ENCODE measurements around the gene VPS13D.

The VPS13D gene

DNA sequence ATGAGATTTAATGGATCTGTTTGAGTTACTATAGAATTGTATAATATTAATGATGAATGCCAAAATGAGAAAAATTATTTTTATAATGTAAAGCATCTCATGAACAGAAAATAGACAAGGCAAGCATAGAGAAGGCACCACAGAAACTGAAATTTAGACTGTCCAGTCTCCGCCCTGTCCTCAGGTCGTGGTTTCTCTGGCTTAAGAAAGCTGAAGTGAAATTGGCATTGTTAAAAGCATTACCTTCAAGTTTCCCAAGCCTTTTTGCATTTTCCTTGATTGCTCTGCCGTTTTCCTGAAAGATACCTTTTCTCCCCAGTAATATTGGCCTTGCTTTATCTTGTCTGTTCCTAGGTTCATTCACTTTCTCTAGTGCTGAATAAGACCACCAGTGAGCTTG is 58.0 kb downstream of the VPS13D start:
- TF ChIP-seq FOXK2 (IDR thresholded peaks at IDR 0.05) (no peak), SUZ12 (IDR thresholded peaks at IDR 0.05) (no peak), L3MBTL2 (conservative IDR thresholded peaks at IDR 0.05) (no peak), SP1 (IDR thresholded peaks at IDR 0.05) (no peak), ELF4 (IDR thresholded peaks at IDR 0.05) (no peak), FOXA1 (IDR thresholded peaks at IDR 0.05) (no peak), HDGF (IDR thresholded peaks at IDR 0.05; ENCODE audit: borderline replicate concordance) (no peak), NFRKB (IDR thresholded peaks at IDR 0.05) (no peak), ARNT (IDR thresholded peaks at IDR 0.05) (no peak), TARDBP (IDR thresholded peaks at IDR 0.05) (no peak), BHLHE40 (IDR thresholded peaks at IDR 0.05; ENCODE audit: borderline replicate concordance) (no peak), ZNF384 (IDR thresholded peaks at IDR 0.05) (no peak), LEF1 (IDR thresholded peaks at IDR 0.05; ENCODE audit: borderline replicate concordance) (no peak)
- no peak for DNase-seq (ENCODE audit: extremely low spot score)
- ChIA-PET CTCF (no interaction called here), POLR2A (no interaction called here)

DNA sequence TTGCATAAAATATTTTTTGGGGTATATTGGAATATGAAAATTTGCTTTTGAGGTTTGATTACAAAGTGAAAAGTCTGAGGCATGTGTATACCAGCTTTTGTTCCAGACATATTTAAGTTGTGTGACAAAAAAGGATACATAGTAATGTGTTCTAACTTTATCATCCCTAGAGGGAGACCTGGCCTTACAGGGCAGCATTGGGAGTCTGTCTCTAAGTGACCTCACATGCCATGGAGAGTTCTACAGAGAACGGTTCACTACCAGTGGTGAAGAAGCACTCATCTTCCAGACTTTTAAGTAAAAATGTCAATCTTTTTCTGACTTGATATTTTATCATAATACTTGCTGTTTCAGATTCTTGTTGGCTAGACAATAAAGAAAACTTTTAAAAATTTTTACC is 61.0 kb downstream of the VPS13D start:
- DNase-seq (ENCODE audit: extremely low spot score), result no peak
- POLR2A ChIA-PET, result no interaction called here
- CTCF ChIA-PET, result no interaction called here
- TF ChIP-seq, protein P1, sequence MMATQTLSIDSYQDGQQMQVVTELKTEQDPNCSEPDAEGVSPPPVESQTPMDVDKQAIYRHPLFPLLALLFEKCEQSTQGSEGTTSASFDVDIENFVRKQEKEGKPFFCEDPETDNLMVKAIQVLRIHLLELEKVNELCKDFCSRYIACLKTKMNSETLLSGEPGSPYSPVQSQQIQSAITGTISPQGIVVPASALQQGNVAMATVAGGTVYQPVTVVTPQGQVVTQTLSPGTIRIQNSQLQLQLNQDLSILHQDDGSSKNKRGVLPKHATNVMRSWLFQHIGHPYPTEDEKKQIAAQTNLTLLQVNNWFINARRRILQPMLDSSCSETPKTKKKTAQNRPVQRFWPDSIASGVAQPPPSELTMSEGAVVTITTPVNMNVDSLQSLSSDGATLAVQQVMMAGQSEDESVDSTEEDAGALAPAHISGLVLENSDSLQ (IDR thresholded peaks at IDR 0.05), result no peak
- TF ChIP-seq SP1 (IDR thresholded peaks at IDR 0.05) (no peak), FOXM1 (IDR thresholded peaks at IDR 0.05; ENCODE audit: borderline replicate concordance) (no peak), HDGF (IDR thresholded peaks at IDR 0.05; ENCODE audit: borderline replicate concordance) (no peak), L3MBTL2 (conservative IDR thresholded peaks at IDR 0.05) (no peak), FOXA1 (IDR thresholded peaks at IDR 0.05) (no peak)

DNA sequence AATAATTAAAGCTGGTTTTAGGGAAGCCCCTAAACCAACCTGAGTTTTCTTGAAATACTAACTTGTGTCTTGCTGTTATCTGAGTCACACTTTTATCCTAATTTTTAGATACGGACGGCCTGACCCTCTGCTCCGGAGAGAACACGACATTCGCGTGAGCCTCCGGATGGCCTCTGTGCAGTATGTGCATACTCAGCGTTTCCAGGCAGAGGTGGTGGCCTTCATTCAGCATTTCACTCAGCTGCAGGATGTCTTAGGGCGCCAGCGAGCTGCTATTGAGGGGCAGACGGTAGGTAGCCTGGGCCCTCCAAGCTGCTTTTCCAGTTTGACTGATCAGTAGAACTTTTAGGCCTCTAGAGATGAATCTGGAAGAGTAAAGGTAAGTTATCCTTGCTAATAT is 63.6 kb downstream of the VPS13D start:
- TF ChIP-seq LEF1 (IDR thresholded peaks at IDR 0.05; ENCODE audit: borderline replicate concordance), result no peak
- no peak for TF ChIP-seq FOXK2 (IDR thresholded peaks at IDR 0.05)
- TF ChIP-seq CTBP1 (IDR thresholded peaks at IDR 0.05; ENCODE audit: borderline replicate concordance), result no peak
- TF ChIP-seq SP1 (IDR thresholded peaks at IDR 0.05), result no peak
- TF ChIP-seq ZNF384 (IDR thresholded peaks at IDR 0.05), result no peak
- TF ChIP-seq FOXA1 (IDR thresholded peaks at IDR 0.05), result no peak
- TF ChIP-seq ARNT (IDR thresholded peaks at IDR 0.05), result no peak
- TF ChIP-seq NFRKB (IDR thresholded peaks at IDR 0.05), result no peak
- TF ChIP-seq, protein P1 (IDR thresholded peaks at IDR 0.05), result no peak
- TF ChIP-seq SUZ12 (IDR thresholded peaks at IDR 0.05), result no peak
- TF ChIP-seq FOXM1 (IDR thresholded peaks at IDR 0.05; ENCODE audit: borderline replicate concordance), result no peak
- no peak for TF ChIP-seq BHLHE40 (IDR thresholded peaks at IDR 0.05; ENCODE audit: borderline replicate concordance)
- no peak for TF ChIP-seq L3MBTL2 (conservative IDR thresholded peaks at IDR 0.05)
- TF ChIP-seq ELF4 (IDR thresholded peaks at IDR 0.05), result no peak
- TF ChIP-seq TARDBP (IDR thresholded peaks at IDR 0.05), result no peak
- ChIA-PET POLR2A (no interaction called here), CTCF (interaction anchor here (1.1 kb wide), 1 partner anchor 17 kb away, joined by 3 read pairs; no protein-coding TSS in a partner anchor)
- no peak for DNase-seq (ENCODE audit: extremely low spot score)

DNA sequence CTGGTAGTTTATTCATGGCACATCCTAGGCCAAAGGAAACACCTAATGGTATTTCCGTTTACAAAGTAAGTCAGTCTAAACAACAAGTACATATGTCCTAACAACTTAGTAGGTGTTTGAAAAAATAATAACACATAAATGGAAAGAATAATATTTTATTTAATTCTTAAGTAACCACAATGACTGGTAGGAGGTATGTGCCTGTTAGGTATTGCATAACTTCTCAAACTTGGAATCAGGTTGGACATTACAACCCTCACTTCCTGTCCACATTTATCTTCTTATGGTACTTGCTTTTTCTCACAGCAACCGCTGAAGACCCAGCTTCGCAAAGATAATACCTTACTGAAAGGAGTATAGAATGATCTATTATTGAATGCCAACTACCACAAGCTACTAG is 64.2 kb downstream of the VPS13D start:
- CTCF ChIA-PET, result interaction anchor here (1.1 kb wide), 1 partner anchor 18 kb away, joined by 3 read pairs; no protein-coding TSS in a partner anchor
- POLR2A ChIA-PET, result no interaction called here
- TF ChIP-seq L3MBTL2 (conservative IDR thresholded peaks at IDR 0.05) (no peak), SUZ12 (IDR thresholded peaks at IDR 0.05) (no peak), LEF1 (IDR thresholded peaks at IDR 0.05; ENCODE audit: borderline replicate concordance) (no peak), ELF4 (IDR thresholded peaks at IDR 0.05) (no peak), NFRKB (IDR thresholded peaks at IDR 0.05) (no peak), CTBP1 (IDR thresholded peaks at IDR 0.05; ENCODE audit: borderline replicate concordance) (no peak), ARNT (IDR thresholded peaks at IDR 0.05) (no peak)
- TF ChIP-seq, protein P1 (IDR thresholded peaks at IDR 0.05), result no peak
- DNase-seq (ENCODE audit: extremely low spot score), result no peak

DNA sequence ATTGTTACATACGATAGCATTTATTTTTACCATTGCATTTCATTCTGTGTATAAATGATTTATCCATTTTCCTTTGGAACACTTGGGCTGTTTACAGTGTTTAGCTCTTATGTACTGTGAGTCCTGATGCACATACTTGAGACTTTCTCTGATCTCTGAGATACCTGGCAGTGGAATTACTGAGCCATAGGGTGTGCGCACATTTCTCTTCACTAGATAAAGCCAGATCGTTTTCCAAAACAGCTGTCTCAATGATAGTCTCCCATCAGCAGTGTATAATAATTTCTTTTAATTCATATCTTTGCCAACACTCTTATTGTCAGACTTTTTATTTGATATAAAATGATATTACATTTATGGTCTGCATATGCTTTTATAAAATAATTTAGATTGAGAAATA is 66.2 kb downstream of the VPS13D start:
- ChIA-PET POLR2A (no interaction called here), CTCF (no interaction called here)
- DNase-seq (ENCODE audit: extremely low spot score), result no peak
- TF ChIP-seq HDGF (IDR thresholded peaks at IDR 0.05; ENCODE audit: borderline replicate concordance), result no peak
- TF ChIP-seq SP1 (IDR thresholded peaks at IDR 0.05), result no peak
- no peak for TF ChIP-seq CTBP1 (IDR thresholded peaks at IDR 0.05; ENCODE audit: borderline replicate concordance)
- no peak for TF ChIP-seq SUZ12 (IDR thresholded peaks at IDR 0.05)

DNA sequence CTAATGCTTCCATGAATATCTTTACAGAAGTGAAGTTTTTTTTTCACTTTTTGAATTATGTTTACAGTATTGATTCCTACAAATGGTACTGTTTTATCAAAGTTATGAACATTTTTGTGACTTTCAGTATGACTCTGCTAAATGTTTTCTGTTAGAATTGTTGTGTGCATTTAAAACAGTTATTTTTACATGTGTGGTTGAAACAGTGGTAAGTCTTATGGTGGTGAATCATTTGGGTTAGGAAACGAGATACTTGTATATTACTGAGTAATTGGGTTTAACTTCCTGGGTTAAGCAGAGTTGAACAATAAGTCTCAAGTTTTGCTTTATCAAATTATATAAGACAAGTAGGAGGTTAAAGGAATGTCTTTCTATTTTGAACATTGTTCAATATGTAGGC is 66.8 kb downstream of the VPS13D start:
- CTCF ChIA-PET, result no interaction called here
- DNase-seq (ENCODE audit: extremely low spot score), result no peak
- TF ChIP-seq FOXM1 (IDR thresholded peaks at IDR 0.05; ENCODE audit: borderline replicate concordance), result no peak
- POLR2A ChIA-PET, result no interaction called here

DNA sequence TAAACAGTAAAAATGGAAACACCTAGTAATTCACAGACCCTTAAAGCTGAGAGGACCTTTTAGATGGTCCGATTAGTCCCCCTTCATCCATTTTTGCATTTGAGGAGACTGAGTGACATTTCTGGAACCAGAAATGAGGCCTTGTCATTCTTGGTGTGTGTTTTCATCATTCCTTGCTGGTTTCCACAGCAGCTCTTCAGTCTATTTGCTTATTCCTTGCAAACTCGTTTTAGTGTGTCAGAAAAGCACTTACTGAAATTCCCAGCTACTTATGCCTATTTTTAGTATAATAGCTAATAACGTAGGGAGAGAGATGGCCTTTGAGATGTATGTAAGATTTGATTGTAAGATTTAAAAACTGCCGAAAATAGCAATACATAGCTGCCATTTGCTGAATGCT is 70.9 kb downstream of the VPS13D start:
- ChIA-PET POLR2A (no interaction called here), CTCF (interaction anchor here (0.7 kb wide), 1 partner anchor 176 kb away, joined by 3 read pairs; no protein-coding TSS in a partner anchor)
- TF ChIP-seq ELF4 (IDR thresholded peaks at IDR 0.05), result no peak
- no peak for TF ChIP-seq FOXK2 (IDR thresholded peaks at IDR 0.05)
- TF ChIP-seq CTBP1 (IDR thresholded peaks at IDR 0.05; ENCODE audit: borderline replicate concordance), result no peak
- TF ChIP-seq, protein P1 (IDR thresholded peaks at IDR 0.05), result no peak
- no peak for TF ChIP-seq SUZ12 (IDR thresholded peaks at IDR 0.05)
- no peak for TF ChIP-seq FOXA1 (IDR thresholded peaks at IDR 0.05)
- no peak for DNase-seq (ENCODE audit: extremely low spot score)
